ENCODE results near the gene KCNIP3. TPM values are rescaled to one million over a fixed set of nuclear protein-coding genes. Genes with fewer than 3 reads are reported as not detected.

Gene KCNIP3
- total RNA-seq, 1 experiment from 2014 or later: 0.47 TPM

- Histone ChIP-seq H3K27me3 (replicated peaks) (peaks cover 25% of the 10 kb centered on the region), H3K4me1 (replicated peaks) (peaks cover 16% of the 10 kb centered on the region), H3K4me3 (no peak overlapping the region), H3K9me3 (replicated peaks) (no peaks in the 10 kb centered on the region; the same call in 1 of the 2 replicates), H3K36me3 (no peaks in the 10 kb centered on the region), H3K27ac (no peak overlapping the region)
- no peak for DNase-seq (ENCODE audit: low read depth in 1 of 2, low spot score in 2 of 2)
These were observed 47.5 kb downstream of the KCNIP3 start for GRCh38 chr2:95344656-95345055.

- DNase-seq (ENCODE audit: low read depth in 1 of 2, low spot score in 2 of 2): no peak
- Histone ChIP-seq H3K4me3 (peak overlapping the region; percentile 39), H3K27ac (no peak overlapping the region), H3K9me3 (replicated peaks) (no peaks in the 10 kb centered on the region; the same call in 1 of the 2 replicates), H3K36me3 (no peaks in the 10 kb centered on the region), H3K27me3 (replicated peaks) (peaks cover 26% of the 10 kb centered on the region), H3K4me1 (replicated peaks) (peaks cover 16% of the 10 kb centered on the region)
These were observed 48.0 kb downstream of the KCNIP3 start for GRCh38 chr2:95345081-95345562.

- H3K4me1 ChIP-seq (replicated peaks): peaks cover 16% of the 10 kb centered on the region
- H3K27ac ChIP-seq: no peak overlapping the region
- no peaks in the 10 kb centered on the region; the same call in 1 of the 2 replicates for H3K9me3 ChIP-seq (replicated peaks)
- no peaks in the 10 kb centered on the region for H3K36me3 ChIP-seq
- H3K27me3 ChIP-seq (replicated peaks): peaks cover 26% of the 10 kb centered on the region
- peak; percentile 83 to 84 for DNase-seq (ENCODE audit: low read depth in 1 of 2, low spot score in 2 of 2)
- peak overlapping the region; percentile 39 for H3K4me3 ChIP-seq
These were observed 48.5 kb downstream of the KCNIP3 start for GRCh38 chr2:95345563-95346230.

GRCh38 chr2:95346231-95346737 is 49.1 kb downstream of the KCNIP3 start:
- Histone ChIP-seq H3K27ac (no peak overlapping the region), H3K4me3 (peak overlapping the region; percentile 39), H3K9me3 (replicated peaks) (no peaks in the 10 kb centered on the region; the same call in 1 of the 2 replicates), H3K4me1 (replicated peaks) (peaks cover 16% of the 10 kb centered on the region), H3K36me3 (no peaks in the 10 kb centered on the region), H3K27me3 (replicated peaks) (peaks cover 28% of the 10 kb centered on the region)
- DNase-seq (ENCODE audit: low read depth in 1 of 2, low spot score in 2 of 2): peak in 1 of 2 experiments; percentile 47

GRCh38 chr2:95346738-95347671 is 49.9 kb downstream of the KCNIP3 start:
- Histone ChIP-seq H3K4me3 (peak overlapping the region; percentile 39), H3K36me3 (no peaks in the 10 kb centered on the region), H3K9me3 (replicated peaks) (no peaks in the 10 kb centered on the region; the same call in 1 of the 2 replicates), H3K27me3 (replicated peaks) (peaks cover 29% of the 10 kb centered on the region), H3K27ac (no peak overlapping the region), H3K4me1 (replicated peaks) (peaks cover 16% of the 10 kb centered on the region)
- peak in 1 of 2 experiments; percentile 41 for DNase-seq (ENCODE audit: low read depth in 1 of 2, low spot score in 2 of 2)

GRCh38 chr2:95347681-95348608 is 50.8 kb downstream of the KCNIP3 start:
- H3K9me3 ChIP-seq (replicated peaks): no peaks in the 10 kb centered on the region; the same call in 1 of the 2 replicates
- H3K27me3 ChIP-seq (replicated peaks): peaks cover 29% of the 10 kb centered on the region
- DNase-seq (ENCODE audit: low read depth in 1 of 2, low spot score in 2 of 2): peak in 1 of 2 experiments; percentile 41
- H3K36me3 ChIP-seq: no peaks in the 10 kb centered on the region
- H3K4me3 ChIP-seq: no peak overlapping the region
- H3K4me1 ChIP-seq (replicated peaks): peaks cover 16% of the 10 kb centered on the region
- no peak overlapping the region for H3K27ac ChIP-seq

- Histone ChIP-seq H3K4me1 (replicated peaks) (peaks cover 16% of the 10 kb centered on the region), H3K27ac (no peak overlapping the region), H3K27me3 (replicated peaks) (peaks cover 27% of the 10 kb centered on the region), H3K9me3 (replicated peaks) (no peaks in the 10 kb centered on the region; the same call in 1 of the 2 replicates), H3K36me3 (no peaks in the 10 kb centered on the region), H3K4me3 (no peak overlapping the region)
- DNase-seq (ENCODE audit: low read depth in 1 of 2, low spot score in 2 of 2): peak in 1 of 2 experiments; percentile 33
These were observed 51.7 kb downstream of the KCNIP3 start for GRCh38 chr2:95348609-95349567.

GRCh38 chr2:95349568-95350322 is 52.6 kb downstream of the KCNIP3 start:
- Histone ChIP-seq H3K36me3 (no peaks in the 10 kb centered on the region), H3K27ac (no peak overlapping the region), H3K4me1 (replicated peaks) (peaks cover 16% of the 10 kb centered on the region), H3K4me3 (no peak overlapping the region), H3K27me3 (replicated peaks) (peaks cover 23% of the 10 kb centered on the region), H3K9me3 (replicated peaks) (no peaks in the 10 kb centered on the region; the same call in 1 of the 2 replicates)
- peak in 1 of 2 experiments; percentile 36 for DNase-seq (ENCODE audit: low read depth in 1 of 2, low spot score in 2 of 2)

GRCh38 chr2:95350368-95350767 is 53.2 kb downstream of the KCNIP3 start:
- Histone ChIP-seq H3K27ac (no peak overlapping the region), H3K27me3 (replicated peaks) (peaks cover 19% of the 10 kb centered on the region), H3K9me3 (replicated peaks) (no peaks in the 10 kb centered on the region; the same call in 1 of the 2 replicates), H3K4me3 (no peak overlapping the region), H3K4me1 (replicated peaks) (peaks cover 13% of the 10 kb centered on the region), H3K36me3 (no peaks in the 10 kb centered on the region)
- peak in 1 of 2 experiments; percentile 36 for DNase-seq (ENCODE audit: low read depth in 1 of 2, low spot score in 2 of 2)

GRCh38 chr2:95350774-95351597 is 53.8 kb downstream of the KCNIP3 start:
- peaks cover 8% of the 10 kb centered on the region for H3K4me1 ChIP-seq (replicated peaks)
- H3K36me3 ChIP-seq: no peaks in the 10 kb centered on the region
- peak in 1 of 2 experiments; percentile 26 for DNase-seq (ENCODE audit: low read depth in 1 of 2, low spot score in 2 of 2)
- H3K4me3 ChIP-seq: no peak overlapping the region
- peaks cover 19% of the 10 kb centered on the region for H3K27me3 ChIP-seq (replicated peaks)
- H3K27ac ChIP-seq: no peak overlapping the region
- H3K9me3 ChIP-seq (replicated peaks): no peaks in the 10 kb centered on the region; the same call in 1 of the 2 replicates

- Histone ChIP-seq H3K4me3 (no peak overlapping the region), H3K27ac (no peak overlapping the region), H3K36me3 (no peaks in the 10 kb centered on the region), H3K27me3 (replicated peaks) (peaks cover 19% of the 10 kb centered on the region), H3K9me3 (replicated peaks) (no peaks in the 10 kb centered on the region; the same call in 1 of the 2 replicates), H3K4me1 (replicated peaks) (peaks cover 5% of the 10 kb centered on the region)
- no peak for DNase-seq (ENCODE audit: low read depth in 1 of 2, low spot score in 2 of 2)
These were observed 54.4 kb downstream of the KCNIP3 start for GRCh38 chr2:95351598-95351915.
